SK-N-SH (cell line): ENCODE measurements around the gene FOXF1.

ENCODE experiments used
- GABPA ChIP-seq: IDR thresholded peaks from 2 replicates; pipeline ENCODE4 v1.4.0; 2012; ENCODE audit warnings: low read depth, mild to moderate bottlenecking
- NFIC ChIP-seq: IDR thresholded peaks from 2 replicates; pipeline ENCODE4 v1.4.0; 2012; ENCODE audit warnings: borderline replicate concordance

GRCh38 chr16:86499889-86500707, 10.2 kb upstream of the FOXF1 start:
- TF ChIP-seq NFIC (no peak), GABPA (no peak)
